ENCODE results near the gene AKAP8.

Gene AKAP8

DNA sequence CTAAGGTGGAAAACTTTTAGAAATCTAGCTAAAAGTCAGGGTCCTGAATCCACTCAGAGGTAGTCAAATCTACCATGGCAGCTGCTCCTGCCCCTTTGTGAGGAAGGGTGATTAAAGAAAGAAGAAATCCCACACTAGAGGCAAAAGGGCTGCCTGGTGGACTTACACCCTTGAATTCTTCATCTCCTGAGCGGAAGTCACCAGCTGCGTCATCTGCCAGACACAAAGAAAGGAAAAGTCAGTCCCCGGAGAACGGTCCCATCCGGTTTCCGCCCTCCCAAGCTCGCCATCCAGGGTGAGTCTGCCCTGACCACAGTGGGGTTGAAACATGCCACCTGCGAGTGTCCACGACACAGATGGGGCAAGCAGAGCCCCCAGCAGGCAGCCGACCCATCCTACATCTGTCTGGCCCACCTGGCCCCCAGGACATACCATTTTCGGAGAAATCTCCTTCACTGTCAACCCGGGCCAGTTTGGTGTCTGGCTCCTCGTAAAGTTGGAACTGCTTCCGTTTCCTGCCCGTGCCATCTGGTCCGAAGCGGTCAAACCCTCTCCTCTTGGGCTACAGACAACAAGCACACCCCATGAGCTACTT is 7.7 kb downstream of the AKAP8 start:
- TF ChIP-seq GATA3 (IDR thresholded peaks at IDR 0.05; ENCODE audit: low read depth, low read length) (no peak), GATA2 (IDR thresholded peaks at IDR 0.05; ENCODE audit: low read depth, low read length) (no peak)

DNA sequence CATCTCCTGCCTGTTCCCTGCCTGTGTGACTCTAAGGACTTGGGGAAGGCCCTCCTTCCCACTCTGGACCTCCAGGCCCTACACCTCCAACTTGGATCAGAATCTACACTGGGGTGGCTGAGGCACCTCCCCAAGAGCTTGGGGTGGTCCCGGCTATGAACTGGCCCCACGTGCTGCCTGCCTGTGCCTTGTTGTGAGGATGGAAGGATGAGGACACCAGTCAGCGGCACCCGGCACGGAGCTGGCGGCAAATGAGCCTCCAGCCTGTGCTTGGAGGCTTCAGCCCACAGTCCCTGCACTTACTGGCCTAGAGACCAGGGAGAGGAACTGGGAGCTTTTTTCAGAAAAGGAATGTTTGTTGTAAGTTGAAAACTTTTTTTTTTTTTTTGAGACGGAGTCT is 8.5 kb downstream of the AKAP8 start:
- TF ChIP-seq GATA3 (IDR thresholded peaks at IDR 0.05; ENCODE audit: low read depth, low read length), result no peak
- no peak for TF ChIP-seq GATA2 (IDR thresholded peaks at IDR 0.05; ENCODE audit: low read depth, low read length)

DNA sequence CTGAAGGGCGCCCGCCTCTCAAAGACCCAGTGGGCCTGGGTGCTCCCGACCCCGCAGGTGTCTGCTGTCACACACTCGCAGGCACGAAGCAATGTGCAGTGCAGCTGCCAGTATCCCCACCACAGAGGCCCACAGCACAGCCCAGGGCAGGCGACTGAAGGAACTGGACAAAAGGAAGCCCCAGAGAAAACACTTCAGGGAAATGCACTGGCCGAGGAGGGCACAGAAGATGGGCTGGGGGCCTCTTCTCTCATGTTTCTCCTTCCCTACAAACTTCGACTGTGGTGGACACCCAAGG is 10.0 kb downstream of the AKAP8 start:
- TF ChIP-seq GATA3 (IDR thresholded peaks at IDR 0.05; ENCODE audit: low read depth, low read length), result no peak
- TF ChIP-seq GATA2 (IDR thresholded peaks at IDR 0.05; ENCODE audit: low read depth, low read length), result no peak

DNA sequence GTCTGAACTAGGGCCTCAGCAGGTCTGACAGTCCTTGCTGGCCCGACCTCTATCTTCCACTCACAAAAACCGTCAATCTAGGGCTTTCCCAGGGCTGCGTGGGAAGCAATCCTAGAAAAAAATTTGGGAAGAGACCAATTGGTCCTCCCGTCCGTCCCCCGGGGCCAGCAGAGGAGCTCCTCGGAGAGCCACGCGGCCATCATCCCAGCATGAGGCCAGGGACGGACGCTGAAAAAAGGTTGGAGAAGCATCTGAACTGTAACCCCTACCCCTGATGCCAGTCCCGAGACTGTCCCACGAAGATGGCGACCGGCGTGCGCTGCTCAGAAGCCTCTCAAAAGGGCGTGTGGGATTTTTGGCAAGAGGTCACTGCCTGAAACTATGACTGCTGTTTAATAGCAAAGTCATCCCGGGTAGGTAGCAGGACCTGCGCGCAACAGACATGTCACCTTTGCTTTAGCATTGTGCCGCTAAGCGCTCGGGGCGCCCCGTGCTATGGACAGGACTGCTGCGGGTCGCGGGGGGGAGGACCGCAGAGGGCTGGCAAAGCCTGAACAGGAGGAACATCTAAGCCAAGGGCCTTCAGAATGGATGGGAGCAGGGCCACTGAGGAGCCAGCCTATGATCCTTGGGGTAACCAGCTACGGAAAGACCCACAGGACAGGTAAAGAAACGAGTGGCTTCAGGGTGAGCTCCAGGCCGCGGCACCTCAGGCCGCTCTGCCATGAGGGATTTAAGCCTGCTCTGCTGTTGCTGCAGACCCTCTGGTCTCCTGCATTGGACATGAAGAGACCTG is 10.6 kb downstream of the AKAP8 start:
- TF ChIP-seq GATA2 (IDR thresholded peaks at IDR 0.05; ENCODE audit: low read depth, low read length), result no peak
- no peak for TF ChIP-seq GATA3 (IDR thresholded peaks at IDR 0.05; ENCODE audit: low read depth, low read length)

DNA sequence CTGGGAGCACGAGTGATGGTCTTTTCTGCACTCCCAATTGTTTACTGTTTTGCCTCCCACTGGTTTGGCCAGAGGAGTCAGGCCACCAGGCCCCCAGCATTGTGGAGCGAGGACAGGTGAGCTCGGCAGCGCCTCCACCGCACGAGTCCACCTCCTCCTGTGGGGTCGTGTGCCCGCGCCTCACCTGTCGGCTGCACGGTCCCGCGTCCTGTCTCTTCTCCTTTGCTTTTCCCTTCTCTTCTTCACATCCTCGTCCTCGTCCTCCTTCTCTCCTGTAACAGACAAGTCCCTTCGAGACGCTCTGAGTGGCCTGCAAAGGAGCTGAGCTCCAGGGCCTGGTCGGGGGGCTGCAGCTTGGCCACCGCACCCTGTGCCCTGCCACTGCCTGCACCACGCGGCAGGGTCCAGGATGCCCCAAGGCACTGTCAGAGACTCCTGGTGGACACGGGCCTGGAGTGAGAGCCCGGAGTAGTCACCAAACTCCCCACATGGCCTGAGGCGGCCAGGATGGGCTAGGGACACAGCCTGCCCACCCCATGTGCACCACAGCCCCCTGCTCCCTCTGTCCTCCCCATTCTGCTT is 11.4 kb downstream of the AKAP8 start:
- TF ChIP-seq GATA3 (IDR thresholded peaks at IDR 0.05; ENCODE audit: low read depth, low read length), result no peak
- TF ChIP-seq GATA2 (IDR thresholded peaks at IDR 0.05; ENCODE audit: low read depth, low read length), result no peak

DNA sequence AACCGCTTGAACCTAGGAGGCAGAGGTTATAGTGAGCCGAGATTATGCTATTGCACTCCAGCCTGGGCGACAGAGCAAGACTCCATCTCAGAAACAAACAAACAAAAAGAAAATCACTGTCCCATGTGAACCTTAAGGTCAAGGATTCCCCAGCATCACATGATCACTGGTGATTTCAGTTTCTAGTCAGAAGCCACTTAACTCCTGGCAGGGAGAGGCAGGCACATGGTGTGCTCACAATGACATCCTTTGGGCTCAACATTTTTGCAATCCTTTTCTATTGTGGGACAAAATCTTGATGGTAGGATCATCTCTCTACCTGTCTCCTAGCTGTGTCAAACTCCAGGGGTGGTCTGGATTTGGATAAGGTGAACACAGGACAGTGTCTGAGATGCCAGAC is 12.1 kb downstream of the AKAP8 start:
- TF ChIP-seq GATA3 (IDR thresholded peaks at IDR 0.05; ENCODE audit: low read depth, low read length), result no peak
- TF ChIP-seq GATA2 (IDR thresholded peaks at IDR 0.05; ENCODE audit: low read depth, low read length), result no peak

DNA sequence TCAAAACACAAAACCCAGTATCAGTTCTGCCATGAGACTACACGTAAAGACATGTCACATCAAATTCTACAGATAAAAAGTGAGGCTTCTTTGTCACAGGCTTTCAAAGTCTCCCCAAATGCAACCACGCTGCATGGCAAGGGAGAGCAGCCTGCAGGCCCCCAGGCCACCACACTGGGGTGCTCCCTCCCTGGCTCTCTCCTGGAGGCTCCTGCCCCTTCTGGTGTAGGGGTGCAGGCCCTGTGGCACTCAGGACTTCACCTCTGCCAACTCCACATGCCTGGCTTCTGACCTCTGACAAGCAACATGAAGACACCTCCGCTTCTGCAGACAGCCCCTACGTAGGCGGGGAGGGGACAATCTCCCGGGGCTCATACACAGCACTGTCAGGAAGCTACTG is 14.3 kb downstream of the AKAP8 start:
- no peak for TF ChIP-seq GATA2 (IDR thresholded peaks at IDR 0.05; ENCODE audit: low read depth, low read length)
- no peak for TF ChIP-seq GATA3 (IDR thresholded peaks at IDR 0.05; ENCODE audit: low read depth, low read length)

DNA sequence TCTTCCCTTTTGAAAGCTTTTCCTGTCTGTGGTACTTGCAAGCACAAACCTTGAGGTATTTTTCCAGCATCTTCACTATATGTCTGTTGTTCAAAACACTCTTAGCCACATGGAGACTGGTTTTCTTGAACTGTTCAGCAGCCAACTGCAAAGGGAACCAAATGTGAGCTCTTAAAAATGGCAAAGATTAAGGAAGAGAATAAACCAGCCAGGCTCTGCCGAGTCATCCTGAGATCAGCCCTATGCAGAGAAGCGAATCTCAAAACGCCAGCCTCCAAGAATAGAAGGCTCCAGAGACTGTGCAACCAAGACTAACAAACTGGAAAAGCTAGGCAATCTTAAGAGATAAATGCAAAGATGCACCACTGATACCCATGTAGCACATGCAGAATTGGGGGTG is 20.7 kb downstream of the AKAP8 start:
- no peak for TF ChIP-seq GATA2 (IDR thresholded peaks at IDR 0.05; ENCODE audit: low read depth, low read length)
- TF ChIP-seq GATA3 (IDR thresholded peaks at IDR 0.05; ENCODE audit: low read depth, low read length), result no peak

DNA sequence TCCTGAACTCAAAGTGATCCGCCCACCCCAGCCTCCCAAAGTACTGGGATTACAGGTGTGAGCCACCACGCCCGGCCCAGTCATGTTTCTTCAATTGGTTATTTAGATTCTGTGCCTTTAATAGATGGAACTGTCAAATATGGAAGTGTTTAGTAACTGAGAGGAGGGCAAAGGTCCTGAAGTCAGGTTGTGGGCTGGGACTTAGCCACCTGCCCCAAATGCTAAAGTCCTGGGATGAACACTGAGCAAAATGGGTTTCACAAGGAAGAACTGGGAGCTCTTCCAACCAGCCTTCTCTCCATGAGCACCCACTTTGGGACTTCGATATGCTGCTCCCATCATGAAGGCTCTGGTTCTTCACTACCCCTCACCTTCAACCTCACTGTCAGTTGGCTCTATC is 21.7 kb downstream of the AKAP8 start:
- TF ChIP-seq GATA3 (IDR thresholded peaks at IDR 0.05; ENCODE audit: low read depth, low read length) (no peak), GATA2 (IDR thresholded peaks at IDR 0.05; ENCODE audit: low read depth, low read length) (no peak)

DNA sequence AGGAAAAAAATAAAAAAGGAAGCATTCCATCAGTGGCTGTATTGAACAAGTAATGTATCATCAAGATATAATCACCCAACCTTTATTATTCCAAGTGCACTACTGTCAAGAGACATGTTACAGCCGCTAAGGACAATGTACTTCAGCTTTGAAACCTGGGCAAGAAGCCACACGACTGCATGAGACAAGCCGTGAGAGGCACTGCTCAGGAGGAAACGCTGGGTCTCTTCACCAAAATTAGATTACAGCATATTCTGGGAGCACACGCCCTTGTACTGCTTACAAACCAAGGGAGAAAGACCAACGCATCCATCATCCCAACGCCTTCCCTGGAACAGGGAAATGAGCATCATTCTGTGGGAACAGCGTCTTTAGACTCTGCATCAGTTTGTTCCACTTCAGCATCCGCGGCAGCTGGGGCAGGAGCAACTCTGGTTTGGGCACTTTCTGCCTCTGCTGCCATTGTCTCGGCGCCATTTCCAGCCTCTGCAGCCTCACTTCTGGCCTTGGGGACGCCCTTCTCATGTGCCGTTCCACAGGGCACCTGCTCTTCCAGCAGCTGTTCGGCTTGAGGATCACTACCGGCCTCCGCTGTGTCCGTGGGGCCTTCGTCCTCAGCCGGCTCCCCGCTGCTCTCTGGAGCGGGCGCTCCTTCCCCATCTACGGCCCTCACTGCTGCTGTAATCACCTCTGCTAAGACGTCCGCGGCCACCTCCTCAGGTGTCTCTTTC is 24.9 kb downstream of the AKAP8 start:
- TF ChIP-seq GATA2 (IDR thresholded peaks at IDR 0.05; ENCODE audit: low read depth, low read length) (no peak), GATA3 (IDR thresholded peaks at IDR 0.05; ENCODE audit: low read depth, low read length) (no peak)

DNA sequence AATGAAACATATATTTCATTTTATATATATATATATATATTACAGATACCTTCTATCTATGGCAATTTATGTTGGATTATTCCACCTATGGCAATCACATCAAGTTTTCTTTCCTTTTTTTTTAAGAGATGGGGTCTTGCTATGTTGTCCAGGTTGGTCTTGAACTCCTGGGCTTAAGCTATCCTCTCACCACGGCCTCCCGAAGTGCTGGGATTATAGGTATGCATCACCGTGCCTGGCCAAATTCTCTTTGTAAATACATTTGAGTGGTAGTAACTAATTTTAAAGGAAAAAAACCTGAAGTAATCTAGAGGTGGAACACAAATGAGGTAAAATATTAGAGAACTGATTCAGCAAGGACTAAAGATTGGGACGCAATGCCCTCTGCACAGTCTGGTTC is 25.7 kb downstream of the AKAP8 start:
- no peak for TF ChIP-seq GATA2 (IDR thresholded peaks at IDR 0.05; ENCODE audit: low read depth, low read length)
- no peak for TF ChIP-seq GATA3 (IDR thresholded peaks at IDR 0.05; ENCODE audit: low read depth, low read length)

DNA sequence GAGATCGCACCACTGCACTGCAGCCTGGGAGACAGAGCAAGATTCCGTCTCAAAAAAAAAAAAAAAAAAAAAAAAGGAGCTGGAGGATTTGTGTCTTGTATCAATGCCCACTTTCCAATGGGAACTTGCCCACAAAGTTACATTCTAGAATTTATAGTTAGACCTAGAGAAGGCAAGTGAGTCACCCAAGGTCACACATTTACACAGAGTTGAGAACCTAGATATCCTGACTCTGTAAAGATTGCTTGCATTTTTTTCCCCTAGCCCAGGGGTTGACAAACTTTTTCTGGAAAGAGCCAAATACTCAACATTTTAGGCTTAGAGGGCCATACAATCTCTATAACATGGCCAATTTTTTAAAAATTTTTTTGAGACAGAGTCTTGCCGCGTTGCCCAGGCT is 39.5 kb downstream of the AKAP8 start:
- no peak for TF ChIP-seq GATA3 (IDR thresholded peaks at IDR 0.05; ENCODE audit: low read depth, low read length)
- no peak for TF ChIP-seq GATA2 (IDR thresholded peaks at IDR 0.05; ENCODE audit: low read depth, low read length)

DNA sequence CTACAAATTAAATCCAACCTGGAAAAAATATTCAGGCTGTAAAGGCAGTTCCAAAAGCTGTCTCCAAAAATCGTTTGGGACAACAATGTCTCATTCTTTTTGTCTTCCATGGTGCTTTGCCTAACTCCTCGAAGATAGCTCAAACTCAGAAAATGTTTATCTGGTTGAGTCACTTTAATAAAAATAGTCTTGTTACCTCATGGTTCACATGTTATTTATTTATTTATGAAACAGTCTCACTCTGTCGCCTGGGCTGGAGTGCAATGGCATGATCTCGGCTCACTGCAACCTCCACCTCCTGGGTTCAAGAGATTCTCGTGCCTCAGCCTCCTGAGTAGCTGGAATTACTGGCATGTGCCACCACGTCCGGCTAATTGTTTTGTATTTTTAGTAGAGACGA is 42.4 kb downstream of the AKAP8 start:
- TF ChIP-seq GATA2 (IDR thresholded peaks at IDR 0.05; ENCODE audit: low read depth, low read length) (no peak), GATA3 (IDR thresholded peaks at IDR 0.05; ENCODE audit: low read depth, low read length) (no peak)

DNA sequence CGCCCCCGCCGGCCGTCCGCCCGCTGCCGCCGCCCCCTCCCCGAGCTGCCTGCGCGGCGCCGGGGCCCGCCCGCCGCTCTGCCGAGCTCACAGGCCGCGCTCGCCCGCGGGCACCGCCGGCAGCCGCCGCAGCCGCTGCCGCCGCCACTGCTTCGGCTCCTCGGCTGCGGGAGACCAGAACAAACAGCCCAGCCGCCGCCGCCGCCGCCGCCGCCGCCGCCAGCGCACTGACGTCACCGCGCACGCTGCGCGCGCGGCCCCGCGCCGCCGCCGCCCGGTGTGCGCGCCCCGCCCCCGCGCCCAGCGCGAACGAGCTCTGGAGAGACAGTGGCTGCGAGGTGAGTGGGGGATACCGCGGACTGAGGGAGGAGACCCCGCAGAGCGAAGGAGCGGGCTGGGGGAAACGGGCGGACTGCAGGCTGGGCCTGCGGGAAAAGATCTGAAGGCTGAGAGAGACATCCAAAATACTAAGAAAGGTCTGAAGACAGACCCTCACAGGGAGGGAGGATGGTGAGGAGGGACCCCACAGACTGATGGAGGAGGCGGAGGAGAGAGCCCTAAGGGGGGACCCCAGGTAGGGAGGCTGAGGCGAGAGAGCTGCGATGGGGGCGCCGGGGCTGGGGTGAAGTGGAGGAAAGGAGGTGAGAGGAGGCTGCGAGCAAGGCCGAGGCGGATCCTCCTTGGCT is 47.1 kb downstream of the AKAP8 start, which contains the start of gene BRD4:
Gene BRD4, minus strand, starts transcription at position 229 of the 686 bp plus-strand sequence. CDS start 59,440 bp downstream, outside the sequence.
- TF ChIP-seq GATA3 (IDR thresholded peaks at IDR 0.05; ENCODE audit: low read depth, low read length), result no peak
- TF ChIP-seq GATA2 (IDR thresholded peaks at IDR 0.05; ENCODE audit: low read depth, low read length), result no peak

Data from SH-SY5Y (cell line).